ENCODE measurements around the gene SAMD4B. TPM values are rescaled to one million over a fixed set of nuclear protein-coding genes. Genes with fewer than 3 reads are reported as not detected.

The SAMD4B gene
- total and polyA plus RNA-seq, 9 of the 15 experiments (the other 6 are each of a cell fraction or from before 2014, with no cell fraction given) = 3.4 to 90.5 (median 38.0) TPM

DNA sequence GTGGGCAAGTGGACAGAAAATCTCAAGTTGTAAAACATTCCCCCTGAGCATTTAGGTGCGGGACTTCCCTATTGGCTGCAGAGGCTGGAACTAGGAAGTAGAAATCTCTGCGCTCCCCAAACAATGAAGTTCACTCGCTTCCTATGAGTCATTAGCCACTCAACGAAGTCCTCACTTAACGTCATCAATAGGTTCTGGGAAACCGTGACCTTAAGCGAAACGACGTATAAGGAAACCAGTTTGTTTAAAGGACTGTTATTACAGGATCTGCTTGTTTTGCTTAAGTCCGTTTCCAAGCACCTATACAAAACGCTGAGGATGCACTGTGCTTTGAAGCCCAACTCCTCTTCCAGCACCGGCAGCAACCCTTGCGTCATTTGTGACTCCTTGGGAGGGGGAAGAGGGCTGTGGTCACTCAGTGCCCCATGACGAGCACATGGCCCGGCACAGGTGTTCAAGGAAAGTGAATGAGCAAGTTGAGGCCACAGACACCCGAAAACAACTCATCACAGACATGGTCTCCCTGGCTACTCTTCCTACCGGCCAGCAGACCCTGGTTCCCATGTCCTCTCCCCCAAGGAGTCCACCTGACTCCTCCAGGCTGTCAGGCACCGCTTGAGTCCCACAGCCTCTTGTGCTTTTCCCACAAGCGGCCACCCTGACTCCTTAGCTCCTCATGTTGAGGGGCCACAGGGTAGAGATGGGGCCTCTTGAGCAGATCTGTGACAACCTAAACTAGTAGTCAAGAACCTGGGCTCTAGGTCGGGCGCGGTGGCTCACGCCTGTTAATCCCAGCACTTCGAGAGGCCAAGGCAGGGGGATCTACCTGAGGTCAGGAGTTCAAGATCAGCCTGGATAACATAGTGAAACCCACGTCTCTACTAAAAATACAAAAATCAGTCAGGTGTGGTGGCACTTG, 88.7 kb downstream of the SAMD4B start (continued):
- TF ChIP-seq PYGO2 (tag; IDR thresholded peaks at IDR 0.05) = no peak
- TF ChIP-seq SMARCE1 (IDR thresholded peaks at IDR 0.05) = peak; percentile 52; the same call in 1 of the 2 replicates
- TF ChIP-seq TOE1 (IDR thresholded peaks at IDR 0.05; ENCODE audit: borderline replicate concordance) = peak; percentile 47; the same call in 1 of the 2 replicates
- TF ChIP-seq TOE1 (CRISPR knock-in tag; IDR thresholded peaks at IDR 0.05; ENCODE audit: borderline replicate concordance, low read depth) = no peak
- peak; percentile 44 to 53; a peak in 2 of 4 replicates for TF ChIP-seq FOXK2 (conservative IDR thresholded peaks at IDR 0.05 in 1 of 2, IDR thresholded peaks at IDR 0.05 in 1 of 2; ENCODE audit: low read depth in 2 of 2)
- peak; percentile 87 for TF ChIP-seq ZNF584 (CRISPR knock-in tag; IDR thresholded peaks at IDR 0.05; ENCODE audit: low read depth)
- no peak for TF ChIP-seq CCNT2 (IDR thresholded peaks at IDR 0.05; ENCODE audit: borderline replicate concordance, extremely low read depth, insufficient read length, low read depth, low read length)
- TF ChIP-seq TAF9B (IDR thresholded peaks at IDR 0.05; ENCODE audit: partially characterized antibody) = no peak
- TF ChIP-seq, protein P1, sequence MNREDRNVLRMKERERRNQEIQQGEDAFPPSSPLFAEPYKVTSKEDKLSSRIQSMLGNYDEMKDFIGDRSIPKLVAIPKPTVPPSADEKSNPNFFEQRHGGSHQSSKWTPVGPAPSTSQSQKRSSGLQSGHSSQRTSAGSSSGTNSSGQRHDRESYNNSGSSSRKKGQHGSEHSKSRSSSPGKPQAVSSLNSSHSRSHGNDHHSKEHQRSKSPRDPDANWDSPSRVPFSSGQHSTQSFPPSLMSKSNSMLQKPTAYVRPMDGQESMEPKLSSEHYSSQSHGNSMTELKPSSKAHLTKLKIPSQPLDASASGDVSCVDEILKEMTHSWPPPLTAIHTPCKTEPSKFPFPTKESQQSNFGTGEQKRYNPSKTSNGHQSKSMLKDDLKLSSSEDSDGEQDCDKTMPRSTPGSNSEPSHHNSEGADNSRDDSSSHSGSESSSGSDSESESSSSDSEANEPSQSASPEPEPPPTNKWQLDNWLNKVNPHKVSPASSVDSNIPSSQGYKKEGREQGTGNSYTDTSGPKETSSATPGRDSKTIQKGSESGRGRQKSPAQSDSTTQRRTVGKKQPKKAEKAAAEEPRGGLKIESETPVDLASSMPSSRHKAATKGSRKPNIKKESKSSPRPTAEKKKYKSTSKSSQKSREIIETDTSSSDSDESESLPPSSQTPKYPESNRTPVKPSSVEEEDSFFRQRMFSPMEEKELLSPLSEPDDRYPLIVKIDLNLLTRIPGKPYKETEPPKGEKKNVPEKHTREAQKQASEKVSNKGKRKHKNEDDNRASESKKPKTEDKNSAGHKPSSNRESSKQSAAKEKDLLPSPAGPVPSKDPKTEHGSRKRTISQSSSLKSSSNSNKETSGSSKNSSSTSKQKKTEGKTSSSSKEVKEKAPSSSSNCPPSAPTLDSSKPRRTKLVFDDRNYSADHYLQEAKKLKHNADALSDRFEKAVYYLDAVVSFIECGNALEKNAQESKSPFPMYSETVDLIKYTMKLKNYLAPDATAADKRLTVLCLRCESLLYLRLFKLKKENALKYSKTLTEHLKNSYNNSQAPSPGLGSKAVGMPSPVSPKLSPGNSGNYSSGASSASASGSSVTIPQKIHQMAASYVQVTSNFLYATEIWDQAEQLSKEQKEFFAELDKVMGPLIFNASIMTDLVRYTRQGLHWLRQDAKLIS (CRISPR knock-in tag; IDR thresholded peaks at IDR 0.05) = 0 out of 2 replicates have a peak, but pooled peaks have one; percentile 53
- TF ChIP-seq NFRKB (IDR thresholded peaks at IDR 0.05; ENCODE audit: low read depth) = no peak
- TF ChIP-seq ZBTB7A (IDR thresholded peaks at IDR 0.05; ENCODE audit: borderline replicate concordance, control insufficient read depth, low read depth, low read length) = no peak
- TF ChIP-seq PHB2 (IDR thresholded peaks at IDR 0.05; ENCODE audit: low read depth) = no peak
- TF ChIP-seq, protein P2, sequence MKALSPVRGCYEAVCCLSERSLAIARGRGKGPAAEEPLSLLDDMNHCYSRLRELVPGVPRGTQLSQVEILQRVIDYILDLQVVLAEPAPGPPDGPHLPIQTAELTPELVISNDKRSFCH (CRISPR knock-in tag; IDR thresholded peaks at IDR 0.05) = no peak
- TF ChIP-seq, protein P2 (tag; IDR thresholded peaks at IDR 0.05) = peak; percentile 60; the same call in 1 of the 2 replicates
- no peak for TF ChIP-seq BCL6 (CRISPR knock-in tag; IDR thresholded peaks at IDR 0.05)
- no peak for TF ChIP-seq CBX8 (IDR thresholded peaks at IDR 0.05; ENCODE audit: borderline replicate concordance, extremely low read depth, low read depth, low read length, poor library complexity, severe bottlenecking)
- TF ChIP-seq KHSRP (IDR thresholded peaks at IDR 0.05) = peak; percentile 64; the same call in 1 of the 2 replicates
- TF ChIP-seq ATF1 (CRISPR knock-in tag; IDR thresholded peaks at IDR 0.05) = no peak
- peak; percentile 95 for TF ChIP-seq ATF1 (tag; IDR thresholded peaks at IDR 0.05)
- peak; percentile 36 for TF ChIP-seq KDM5B (IDR thresholded peaks at IDR 0.05; ENCODE audit: insufficient replicate concordance, low read depth, low read length)
- TF ChIP-seq ZBTB8A (IDR thresholded peaks at IDR 0.05; ENCODE audit: partially characterized antibody) = no peak

Measured in K562 (cell line).